Sigmoid colon (tissue), 4 donors: ENCODE results near the gene TTC31.

Experiments
- CTCF ChIP-seq, 4 experiments: fragments of 450-650 bp in 3 of 4; fragments of 200-600 bp in 1 of 4; IDR thresholded peaks; one replicate each; pipeline ENCODE4 v1.5.1; 2016 to 2019; ENCODE audit warnings: antibody characterized with exemption in 4 of 4, mild to moderate bottlenecking in 3 of 4, moderate library complexity in 2 of 4
- EP300 ChIP-seq, 4 donors: sonication (generic); formaldehyde crosslinking; IDR thresholded peaks; one replicate each; pipeline ENCODE4 v1.6.1; 2017; ENCODE audit warnings: antibody characterized with exemption in 4 of 4
- POLR2A ChIP-seq, 2 donors: fragments of 450-650 bp; IDR thresholded peaks; one replicate each; pipeline ENCODE4 v1.6.1; 2016; ENCODE audit warnings: antibody characterized with exemption in 2 of 2, mild to moderate bottlenecking in 2 of 2, moderate library complexity in 2 of 2
- POLR2AphosphoS5 ChIP-seq, 4 donors: sonication (generic); formaldehyde crosslinking; IDR thresholded peaks; one replicate each; pipeline ENCODE4 v1.6.1; 2017; ENCODE audit warnings: antibody characterized with exemption in 4 of 4

- no peak for TF ChIP-seq CTCF (IDR thresholded peaks at IDR 0.05)
- peak; percentile 1 to 59 (median 38) for TF ChIP-seq POLR2AphosphoS5 (IDR thresholded peaks at IDR 0.05)
- TF ChIP-seq POLR2A (IDR thresholded peaks at IDR 0.05): peak in 1 of 2 donors; percentile 48
- no peak for TF ChIP-seq EP300 (IDR thresholded peaks at IDR 0.05)
These were observed 24.5 kb upstream of the TTC31 start, which contains the start of gene WBP1 for GRCh38 chr2:74458132-74458937.
